H9 (cell line): ENCODE data around the gene IRS2. TPM values are rescaled to one million over a fixed set of nuclear protein-coding genes. Genes with fewer than 3 reads are reported as not detected.

Experiments used
- DNase-seq: peaks from one replicate; pipeline ENCODE4 v3.0.0-alpha.2; 2017
- H2AFZ ChIP-seq: one replicate; pipeline ENCODE4 v1.6.1; 2013; ENCODE audit warnings: mild to moderate bottlenecking, low read length, control low read depth, moderate library complexity
- H2AK5ac ChIP-seq: 2 replicates; pipeline ENCODE4 v1.6.1; 2013; ENCODE audit warnings: low read length, control low read depth, mixed read lengths; ENCODE audit not compliant: insufficient read length
- H2BK120ac ChIP-seq: one replicate; pipeline ENCODE4 v1.6.1; 2013; ENCODE audit warnings: low read depth, mild to moderate bottlenecking, low read length, control low read depth, inconsistent platforms; ENCODE audit not compliant: poor library complexity, severe bottlenecking
- H2BK12ac ChIP-seq: 2 replicates; pipeline ENCODE4 v1.6.1; 2013; ENCODE audit warnings: low read length, control low read depth, mixed read lengths, low read depth; ENCODE audit not compliant: insufficient read length
- H2BK15ac ChIP-seq: 2 replicates; pipeline ENCODE4 v1.6.1; 2013; ENCODE audit warnings: low read depth, low read length, control low read depth
- H2BK20ac ChIP-seq: one replicate; pipeline ENCODE4 v1.6.1; 2013; ENCODE audit warnings: low read depth, mild to moderate bottlenecking, low read length, control low read depth, inconsistent platforms; ENCODE audit not compliant: poor library complexity, severe bottlenecking
- H2BK5ac ChIP-seq: 2 replicates; pipeline ENCODE4 v1.6.1; 2013; ENCODE audit warnings: low read length, control low read depth, mixed read lengths; ENCODE audit not compliant: insufficient read length
- H3K14ac ChIP-seq: 2 replicates; pipeline ENCODE4 v1.6.1; 2013; ENCODE audit warnings: low read length, control low read depth; ENCODE audit not compliant: insufficient read depth
- H3K18ac ChIP-seq: 2 replicates; pipeline ENCODE4 v1.6.1; 2013; ENCODE audit warnings: low read depth, mild to moderate bottlenecking, mixed read lengths, low read length, control low read depth; ENCODE audit not compliant: insufficient read length
- H3K23ac ChIP-seq: 2 replicates; pipeline ENCODE4 v1.6.1; 2013; ENCODE audit warnings: low read length, control low read depth, mixed read lengths, low read depth; ENCODE audit not compliant: insufficient read length
- H3K23me2 ChIP-seq: 2 replicates; pipeline ENCODE4 v1.6.1; 2013; ENCODE audit warnings: low read depth, mild to moderate bottlenecking, mixed read lengths, low read length, control low read depth; ENCODE audit not compliant: insufficient read length, poor library complexity, severe bottlenecking
- H3K27ac ChIP-seq: 2 replicates; pipeline ENCODE4 v1.5.1; 2013; ENCODE audit warnings: low read length, control low read depth, mixed read lengths, low read depth; ENCODE audit not compliant: insufficient read length
- H3K27me3 ChIP-seq: 2 replicates; pipeline ENCODE4 v1.6.1; 2013; ENCODE audit warnings: low read length, control low read depth, inconsistent platforms; ENCODE audit not compliant: insufficient read depth
- H3K4ac ChIP-seq: 2 replicates; pipeline ENCODE4 v1.6.1; 2013; ENCODE audit warnings: low read depth, mild to moderate bottlenecking, control low read depth, inconsistent platforms, low read length, moderate library complexity
- H3K4me1 ChIP-seq: 2 replicates; pipeline ENCODE4 v1.6.1; 2013; ENCODE audit warnings: low read length, control low read depth, inconsistent platforms; ENCODE audit not compliant: insufficient read depth
- H3K4me2 ChIP-seq: 2 replicates; pipeline ENCODE4 v1.6.1; 2013; ENCODE audit warnings: low read length, control low read depth, mixed read lengths; ENCODE audit not compliant: insufficient read length, insufficient read depth
- H3K56ac ChIP-seq: 2 replicates; pipeline ENCODE4 v1.6.1; 2013; ENCODE audit warnings: low read depth, mild to moderate bottlenecking, mixed read lengths, low read length, control low read depth; ENCODE audit not compliant: insufficient read length
- H3K79me1 ChIP-seq: 2 replicates; pipeline ENCODE4 v1.6.1; 2013; ENCODE audit warnings: low read depth, mild to moderate bottlenecking, moderate library complexity, low read length, control low read depth, inconsistent platforms; ENCODE audit not compliant: insufficient read depth, poor library complexity, severe bottlenecking
- H3K79me2 ChIP-seq: 2 replicates; pipeline ENCODE4 v1.6.1; 2013; ENCODE audit warnings: low read length, control low read depth, inconsistent platforms; ENCODE audit not compliant: insufficient read depth
- H3K9ac ChIP-seq: 2 replicates; pipeline ENCODE4 v1.6.1; 2013; ENCODE audit warnings: low read length, control low read depth, mixed read lengths; ENCODE audit not compliant: insufficient read length; ENCODE audit errors: extremely low read depth
- H3K9me3 ChIP-seq: one replicate; pipeline ENCODE4 v1.6.1; 2013; ENCODE audit warnings: low read depth, low read length, inconsistent platforms; ENCODE audit not compliant: control insufficient read depth
- H3T11ph ChIP-seq: one replicate; pipeline ENCODE4 v1.6.1; 2013; ENCODE audit warnings: mild to moderate bottlenecking, low read length, control low read depth, inconsistent platforms
- H4K20me1 ChIP-seq: one replicate; pipeline ENCODE4 v1.6.1; 2013; ENCODE audit not compliant: control insufficient read depth, insufficient read length, insufficient read depth
- H4K5ac ChIP-seq: 2 replicates; pipeline ENCODE4 v1.6.1; 2013; ENCODE audit warnings: low read depth, mild to moderate bottlenecking, mixed read lengths, low read length, control low read depth; ENCODE audit not compliant: insufficient read length
- H4K8ac ChIP-seq: replicated peaks from 2 replicates; pipeline ENCODE4 v1.6.1; 2013; ENCODE audit warnings: low read length, control low read depth, mixed read lengths, low read depth; ENCODE audit not compliant: insufficient read length
- H4K91ac ChIP-seq: 2 replicates; pipeline ENCODE4 v1.6.1; 2013; ENCODE audit warnings: low read depth, mild to moderate bottlenecking, moderate library complexity, mixed read lengths, low read length, control low read depth; ENCODE audit not compliant: insufficient read length
- H3K27ac Mint-ChIP-seq, 3 experiments: 2 replicates in 2 of 3; 3 replicates in 1 of 3; pipeline ENCODE4 v1.8.0; 2020 to 2021; ENCODE audit warnings: mixed read lengths in 3 of 3, mild to moderate bottlenecking in 1 of 3, moderate library complexity in 1 of 3
- H3K27me3 Mint-ChIP-seq: 2 replicates; pipeline ENCODE4 v1.8.0; 2021; ENCODE audit warnings: low read depth, mild to moderate bottlenecking, moderate library complexity, mixed read lengths
- H3K36me3 Mint-ChIP-seq, 3 experiments: 2 replicates in 2 of 3; 3 replicates in 1 of 3; pipeline ENCODE4 v1.8.0; 2020 to 2021; ENCODE audit warnings: low read depth in 3 of 3, mixed read lengths in 3 of 3; ENCODE audit not compliant: insufficient read depth in 1 of 3
- H3K4me1 Mint-ChIP-seq, 2 experiments: 2 replicates each; pipeline ENCODE4 v1.8.0; 2020; ENCODE audit warnings: mixed read lengths in 2 of 2
- H3K4me3 Mint-ChIP-seq, 2 experiments: 2 replicates in 1 of 2; 3 replicates in 1 of 2; pipeline ENCODE4 v1.8.0; 2020 to 2021; ENCODE audit warnings: mild to moderate bottlenecking in 2 of 2, mixed read lengths in 2 of 2, moderate library complexity in 1 of 2
- H3K9me3 Mint-ChIP-seq, 2 experiments: 2 replicates in 1 of 2; 3 replicates in 1 of 2; pipeline ENCODE4 v1.8.0; 2020; ENCODE audit warnings: mild to moderate bottlenecking in 2 of 2, mixed read lengths in 2 of 2, moderate library complexity in 1 of 2
- WGBS: extraction: QIAGEN DNeasy Blood & Tissue Kit; methylation state at CpG from one replicate; pipeline ENCODE4 v1.1.7; 2013; ENCODE audit warnings: missing lambda C conversion rate, low lambda C conversion rate, mixed read lengths; ENCODE audit not compliant: insufficient read length; ENCODE audit errors: extremely low coverage; 5-methylcytosine and 5-hydroxymethylcytosine counted together
- total RNA-seq: library from RNA; stranded (reverse); gene quantifications from 2 replicates; pipeline ENCODE4 v1.2.1, GENCODE V29; 2021
- TF ChIP-seq, protein P1 (sequence below): fragments of 200-600 bp; sonication (generic); conservative IDR thresholded peaks from 3 replicates; pipeline ENCODE4 v1.8.0; 2021; ENCODE audit warnings: antibody characterized with exemption, mild to moderate bottlenecking

Gene IRS2
- total RNA-seq, 1 experiment from 2014 or later, result 10.1 TPM

DNA sequence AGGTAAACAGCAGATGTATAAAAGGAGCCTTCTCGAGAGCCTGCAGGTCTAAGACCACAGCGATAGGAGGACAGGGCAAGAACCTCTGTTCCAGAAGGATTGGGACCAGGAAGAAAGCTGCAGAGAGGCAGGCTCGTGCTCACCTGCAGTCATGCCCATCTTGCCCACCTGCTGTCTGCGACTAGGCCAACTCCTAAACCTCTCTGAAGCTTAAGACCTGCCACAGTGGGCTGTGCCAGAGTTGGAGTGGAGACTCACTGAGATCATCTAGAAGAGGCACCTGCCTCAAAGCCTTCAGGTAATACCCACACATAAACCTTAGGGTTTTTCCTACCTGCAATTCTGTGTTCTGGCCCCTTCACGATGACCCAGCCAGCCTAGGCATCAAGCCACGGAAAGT, 68.7 kb downstream of the IRS2 start:
- no peak overlapping the region for H3K9ac ChIP-seq
- Mint-ChIP-seq H3K36me3 (no peaks in the 10 kb centered on the region), H3K9me3 (no peaks in the 10 kb centered on the region), H3K4me3 (no peak overlapping the region), H3K4me1 (peaks cover 6 to 8% of the 10 kb centered on the region in 2 experiments), H3K27ac (no peak overlapping the region), H3K27me3 (no peaks in the 10 kb centered on the region)
- H2AFZ ChIP-seq, result no peak overlapping the region
- H3K79me2 ChIP-seq, result no peaks in the 10 kb centered on the region
- no peak overlapping the region; the same call in 1 of the 2 replicates for H3K14ac ChIP-seq
- H3K4me2 ChIP-seq, result no peak overlapping the region
- no peaks in the 10 kb centered on the region for H3K23me2 ChIP-seq
- H3K9me3 ChIP-seq, result no peaks in the 10 kb centered on the region
- no peak overlapping the region for H3K18ac ChIP-seq
- H2BK12ac ChIP-seq, result no peak overlapping the region
- H4K8ac ChIP-seq, result no peak overlapping the region
- H2BK15ac ChIP-seq, result no peak overlapping the region
- H4K5ac ChIP-seq, result no peak overlapping the region
- no peak for DNase-seq
- no peak overlapping the region for H2BK120ac ChIP-seq
- H3K23ac ChIP-seq, result no peak overlapping the region
- no peak overlapping the region for H3T11ph ChIP-seq
- H4K20me1 ChIP-seq, result no peaks in the 10 kb centered on the region
- no peaks in the 10 kb centered on the region for H3K79me1 ChIP-seq
- TF ChIP-seq, protein P1, sequence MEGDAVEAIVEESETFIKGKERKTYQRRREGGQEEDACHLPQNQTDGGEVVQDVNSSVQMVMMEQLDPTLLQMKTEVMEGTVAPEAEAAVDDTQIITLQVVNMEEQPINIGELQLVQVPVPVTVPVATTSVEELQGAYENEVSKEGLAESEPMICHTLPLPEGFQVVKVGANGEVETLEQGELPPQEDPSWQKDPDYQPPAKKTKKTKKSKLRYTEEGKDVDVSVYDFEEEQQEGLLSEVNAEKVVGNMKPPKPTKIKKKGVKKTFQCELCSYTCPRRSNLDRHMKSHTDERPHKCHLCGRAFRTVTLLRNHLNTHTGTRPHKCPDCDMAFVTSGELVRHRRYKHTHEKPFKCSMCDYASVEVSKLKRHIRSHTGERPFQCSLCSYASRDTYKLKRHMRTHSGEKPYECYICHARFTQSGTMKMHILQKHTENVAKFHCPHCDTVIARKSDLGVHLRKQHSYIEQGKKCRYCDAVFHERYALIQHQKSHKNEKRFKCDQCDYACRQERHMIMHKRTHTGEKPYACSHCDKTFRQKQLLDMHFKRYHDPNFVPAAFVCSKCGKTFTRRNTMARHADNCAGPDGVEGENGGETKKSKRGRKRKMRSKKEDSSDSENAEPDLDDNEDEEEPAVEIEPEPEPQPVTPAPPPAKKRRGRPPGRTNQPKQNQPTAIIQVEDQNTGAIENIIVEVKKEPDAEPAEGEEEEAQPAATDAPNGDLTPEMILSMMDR, result no peak
- no peaks in the 10 kb centered on the region for H3K4me1 ChIP-seq
- WGBS, result no CpG with 5 or more reads among the region's 6 CpGs
- H3K27me3 ChIP-seq, result no peaks in the 10 kb centered on the region
- H4K91ac ChIP-seq, result no peak overlapping the region
- H3K56ac ChIP-seq, result no peak overlapping the region
- H3K4ac ChIP-seq, result no peak overlapping the region
- H3K27ac ChIP-seq, result no peak overlapping the region
- no peak overlapping the region for H2AK5ac ChIP-seq
- H2BK5ac ChIP-seq, result no peak overlapping the region
- H2BK20ac ChIP-seq, result no peak overlapping the region
